GM12878 (cell line): Measurements from ENCODE around the gene SUPT3H.

Source experiments
- CTCF ChIP-seq, 3 experiments: IDR thresholded peaks in 2 of 3; conservative IDR thresholded peaks in 1 of 3; 2 replicates each; pipeline ENCODE4 v1.5.1; 2011; ENCODE audit warnings: low read depth in 3 of 3, low read length in 3 of 3, mild to moderate bottlenecking in 3 of 3, control low read depth in 2 of 3, moderate library complexity in 2 of 3, inconsistent platforms in 1 of 3, mixed read lengths in 1 of 3; ENCODE audit not compliant: control insufficient read depth in 2 of 3, insufficient read depth in 1 of 3; ENCODE audit errors: extremely low read depth in 1 of 3
- EZH2 ChIP-seq: IDR thresholded peaks from 2 replicates; pipeline ENCODE4 v1.6.1; 2012; ENCODE audit warnings: low read depth, mild to moderate bottlenecking, control low read depth, inconsistent platforms, low read length, borderline replicate concordance; ENCODE audit not compliant: control insufficient read depth
- NR2C2 ChIP-seq: IDR thresholded peaks from 2 replicates; pipeline ENCODE4 v1.6.1; 2011; ENCODE audit warnings: borderline replicate concordance, low read depth; ENCODE audit not compliant: control insufficient read depth, insufficient read length
- SPI1 ChIP-seq: IDR thresholded peaks from 2 replicates; pipeline ENCODE4 v1.6.1; 2011; ENCODE audit warnings: low read depth, mild to moderate bottlenecking, low read length, moderate library complexity, borderline replicate concordance; ENCODE audit not compliant: insufficient read depth
- TCF12 ChIP-seq: IDR thresholded peaks from 2 replicates; pipeline ENCODE4 v1.6.1; 2011; ENCODE audit warnings: low read depth, mild to moderate bottlenecking, low read length

DNA sequence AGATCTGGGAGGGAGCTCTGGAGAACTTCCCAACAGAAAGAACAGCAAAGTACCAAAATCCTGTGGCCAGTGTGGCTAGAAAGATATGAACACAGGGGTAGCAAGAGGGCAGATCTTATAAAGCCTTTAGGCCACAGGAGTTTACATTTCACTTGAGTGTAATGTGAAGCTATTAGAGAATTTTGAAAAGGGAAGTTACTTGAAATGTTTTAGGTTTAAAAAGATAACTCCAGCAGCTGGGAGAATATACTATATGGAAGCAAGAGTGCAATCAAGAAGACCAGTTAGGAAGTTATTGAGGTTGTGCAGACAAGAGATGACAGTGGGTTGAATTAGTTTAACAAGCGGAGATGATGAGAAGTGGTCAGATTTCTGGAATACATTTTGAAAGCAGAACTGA lies 7.9 kb downstream of the SUPT3H start:
- TF ChIP-seq EZH2 (no peak), TCF12 (no peak), CTCF (IDR thresholded peaks at IDR 0.05 in 2 of 3, conservative IDR thresholded peaks at IDR 0.05 in 1 of 3; ENCODE audit: control insufficient read depth in 2 of 3, extremely low read depth in 1 of 3, insufficient read depth in 1 of 3, low read depth in 3 of 3, low read length in 3 of 3) (no peak), SPI1 (no peak), NR2C2 (no peak)
